Measurements from ENCODE around the gene SYTL3. TPM values are rescaled to one million over a fixed set of nuclear protein-coding genes. Genes with fewer than 3 reads are reported as not detected.

The SYTL3 gene
- total RNA-seq, 1 experiment from 2014 or later: 0.86 TPM

DNA sequence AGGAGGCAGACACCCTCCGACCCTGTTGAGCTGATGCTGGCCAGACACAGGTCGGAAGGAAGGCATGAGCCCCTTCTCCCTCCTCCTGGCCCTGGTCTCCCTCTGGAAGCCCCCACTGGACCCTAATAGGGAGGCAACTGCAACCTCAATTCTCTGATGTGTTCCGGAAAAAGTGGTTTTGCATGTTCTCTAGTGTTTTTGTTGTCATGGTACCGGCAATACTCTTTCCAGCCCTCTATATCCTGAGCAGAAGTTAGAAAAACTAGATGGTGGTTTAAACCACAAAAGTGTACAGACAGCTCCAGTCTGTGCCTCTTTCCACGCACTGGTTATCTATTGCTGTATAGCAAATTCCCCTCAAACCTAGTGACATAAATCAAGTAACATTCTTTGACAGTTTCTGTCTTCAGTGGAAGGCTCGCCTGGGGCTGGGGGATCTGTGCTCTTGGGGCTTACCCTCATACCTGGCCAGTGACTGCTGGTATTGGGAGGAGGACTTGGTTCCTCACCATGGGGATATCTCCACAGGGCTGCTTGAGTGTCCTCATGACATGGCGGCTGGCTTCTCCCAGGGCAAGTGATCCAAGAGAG is 37.0 kb downstream of the SYTL3 start:
- H3K4me1 ChIP-seq: no peaks in the 10 kb centered on the region
- POLR2A ChIA-PET: no interaction called here
- Mint-ChIP-seq H3K4me3 (ENCODE audit: unreplicated experiment) (no peak overlapping the region), H3K4me1 (ENCODE audit: low read depth, unreplicated experiment) (peaks cover 11% of the 10 kb centered on the region), H3K27me3 (ENCODE audit: insufficient read depth, unreplicated experiment) (no peaks in the 10 kb centered on the region), H3K27ac (ENCODE audit: unreplicated experiment) (peak overlapping the region; percentile 3), H3K36me3 (ENCODE audit: insufficient read depth, unreplicated experiment) (no peaks in the 10 kb centered on the region), H3K9me3 (ENCODE audit: unreplicated experiment) (no peaks in the 10 kb centered on the region)
- TF ChIP-seq, protein P1, sequence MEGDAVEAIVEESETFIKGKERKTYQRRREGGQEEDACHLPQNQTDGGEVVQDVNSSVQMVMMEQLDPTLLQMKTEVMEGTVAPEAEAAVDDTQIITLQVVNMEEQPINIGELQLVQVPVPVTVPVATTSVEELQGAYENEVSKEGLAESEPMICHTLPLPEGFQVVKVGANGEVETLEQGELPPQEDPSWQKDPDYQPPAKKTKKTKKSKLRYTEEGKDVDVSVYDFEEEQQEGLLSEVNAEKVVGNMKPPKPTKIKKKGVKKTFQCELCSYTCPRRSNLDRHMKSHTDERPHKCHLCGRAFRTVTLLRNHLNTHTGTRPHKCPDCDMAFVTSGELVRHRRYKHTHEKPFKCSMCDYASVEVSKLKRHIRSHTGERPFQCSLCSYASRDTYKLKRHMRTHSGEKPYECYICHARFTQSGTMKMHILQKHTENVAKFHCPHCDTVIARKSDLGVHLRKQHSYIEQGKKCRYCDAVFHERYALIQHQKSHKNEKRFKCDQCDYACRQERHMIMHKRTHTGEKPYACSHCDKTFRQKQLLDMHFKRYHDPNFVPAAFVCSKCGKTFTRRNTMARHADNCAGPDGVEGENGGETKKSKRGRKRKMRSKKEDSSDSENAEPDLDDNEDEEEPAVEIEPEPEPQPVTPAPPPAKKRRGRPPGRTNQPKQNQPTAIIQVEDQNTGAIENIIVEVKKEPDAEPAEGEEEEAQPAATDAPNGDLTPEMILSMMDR (IDR thresholded peaks at IDR 0.05; ENCODE audit: insufficient read depth in 1 of 2, low read depth in 1 of 2, low read length in 1 of 2, severe bottlenecking in 1 of 2, unreplicated experiment in 1 of 2): no peak
- DNase-seq: no peak
- no peaks in the 10 kb centered on the region for H3K27me3 ChIP-seq (replicated peaks; ENCODE audit: control insufficient read depth, insufficient read depth, low read length)
- BruUV-seq (replicated peaks): no TSS peak
- CTCF ChIA-PET: no interaction called here
- no peaks in the 10 kb centered on the region for H3K36me3 ChIP-seq (ENCODE audit: control insufficient read depth, insufficient read depth, low read length)
- H3K4me3 ChIP-seq (ENCODE audit: low read depth, low read length): no peak overlapping the region
- intact Hi-C loops (cut with micrococcal nuclease; ENCODE audit: unreplicated experiment): no loop called here
- no peaks in the 10 kb centered on the region for H3K9me3 ChIP-seq

DNA sequence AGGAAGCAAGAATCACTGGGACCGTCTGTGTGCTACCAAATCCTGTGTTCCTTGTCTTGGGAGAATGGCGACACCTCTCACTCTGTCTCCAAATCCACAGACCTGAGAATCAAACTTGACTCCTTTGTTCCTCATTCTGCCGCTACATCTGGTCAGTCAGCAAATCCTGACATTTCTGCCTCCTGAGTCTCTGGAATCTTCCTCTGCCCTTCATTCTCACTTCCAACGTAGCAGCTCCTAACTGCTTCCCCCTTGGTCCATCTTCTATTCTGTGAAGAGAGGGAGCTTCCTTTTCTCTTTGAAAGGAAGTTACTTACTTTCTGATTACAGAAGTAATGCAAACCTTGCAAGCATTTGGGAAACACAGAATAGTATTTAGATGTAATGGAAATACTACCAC is 37.7 kb downstream of the SYTL3 start:
- Mint-ChIP-seq H3K27me3 (ENCODE audit: insufficient read depth, unreplicated experiment) (no peaks in the 10 kb centered on the region), H3K9me3 (ENCODE audit: unreplicated experiment) (no peaks in the 10 kb centered on the region), H3K4me3 (ENCODE audit: unreplicated experiment) (no peak overlapping the region), H3K27ac (ENCODE audit: unreplicated experiment) (no peak overlapping the region), H3K36me3 (ENCODE audit: insufficient read depth, unreplicated experiment) (no peaks in the 10 kb centered on the region), H3K4me1 (ENCODE audit: low read depth, unreplicated experiment) (peaks cover 11% of the 10 kb centered on the region)
- Histone ChIP-seq H3K27me3 (replicated peaks; ENCODE audit: control insufficient read depth, insufficient read depth, low read length) (no peaks in the 10 kb centered on the region), H3K4me3 (ENCODE audit: low read depth, low read length) (no peak overlapping the region), H3K36me3 (ENCODE audit: control insufficient read depth, insufficient read depth, low read length) (no peaks in the 10 kb centered on the region), H3K4me1 (no peaks in the 10 kb centered on the region), H3K9me3 (no peaks in the 10 kb centered on the region)
- CTCF ChIA-PET: no interaction called here
- TF ChIP-seq, protein P1 (IDR thresholded peaks at IDR 0.05; ENCODE audit: insufficient read depth in 1 of 2, low read depth in 1 of 2, low read length in 1 of 2, severe bottlenecking in 1 of 2, unreplicated experiment in 1 of 2): no peak
- intact Hi-C loops (cut with micrococcal nuclease; ENCODE audit: unreplicated experiment): no loop called here
- POLR2A ChIA-PET: no interaction called here
- no TSS peak for BruUV-seq (replicated peaks)
- DNase-seq: no peak

DNA sequence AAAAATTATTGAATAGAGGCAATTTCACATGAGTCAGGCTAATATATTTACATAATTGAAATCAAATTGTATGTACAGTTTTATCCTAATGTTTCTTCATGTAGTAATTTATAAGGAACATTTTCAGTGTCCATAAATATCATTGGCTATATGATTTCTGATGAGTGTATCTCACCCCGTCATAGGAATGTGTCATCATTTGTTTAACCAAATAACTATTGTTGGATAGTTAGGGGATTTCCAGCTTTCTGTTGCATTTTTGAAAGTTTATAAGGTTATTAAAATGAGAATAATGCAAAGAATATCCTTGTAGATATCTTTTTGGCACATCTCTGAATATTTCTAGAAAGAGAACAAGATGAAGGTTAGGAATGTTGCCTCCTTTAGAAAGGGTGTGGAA is 39.0 kb downstream of the SYTL3 start:
- BruUV-seq (replicated peaks): no TSS peak
- intact Hi-C loops (cut with micrococcal nuclease; ENCODE audit: unreplicated experiment): no loop called here
- no peaks in the 10 kb centered on the region for H3K36me3 Mint-ChIP-seq (ENCODE audit: insufficient read depth, unreplicated experiment)
- no peak overlapping the region for H3K27ac Mint-ChIP-seq (ENCODE audit: unreplicated experiment)
- no peak overlapping the region for H3K4me3 Mint-ChIP-seq (ENCODE audit: unreplicated experiment)
- no peaks in the 10 kb centered on the region for H3K9me3 ChIP-seq
- ChIA-PET POLR2A (no interaction called here), CTCF (interaction anchor here (0.6 kb wide), 1 partner anchor 268 kb away, joined by 4 read pairs; no protein-coding TSS in a partner anchor)
- no peaks in the 10 kb centered on the region for H3K27me3 Mint-ChIP-seq (ENCODE audit: insufficient read depth, unreplicated experiment)
- peaks cover 11% of the 10 kb centered on the region for H3K4me1 Mint-ChIP-seq (ENCODE audit: low read depth, unreplicated experiment)
- no peak overlapping the region for H3K4me3 ChIP-seq (ENCODE audit: low read depth, low read length)
- no peaks in the 10 kb centered on the region for H3K9me3 Mint-ChIP-seq (ENCODE audit: unreplicated experiment)
- no peaks in the 10 kb centered on the region for H3K27me3 ChIP-seq (replicated peaks; ENCODE audit: control insufficient read depth, insufficient read depth, low read length)
- no peaks in the 10 kb centered on the region for H3K36me3 ChIP-seq (ENCODE audit: control insufficient read depth, insufficient read depth, low read length)
- TF ChIP-seq, protein P1 (IDR thresholded peaks at IDR 0.05; ENCODE audit: insufficient read depth in 1 of 2, low read depth in 1 of 2, low read length in 1 of 2, severe bottlenecking in 1 of 2, unreplicated experiment in 1 of 2): no peak
- no peaks in the 10 kb centered on the region for H3K4me1 ChIP-seq
- no peak for DNase-seq

All from Caco-2 (cell line).